GM12892 (cell line): ENCODE data around the gene TAB2. TPM values are rescaled to one million over a fixed set of nuclear protein-coding genes. Genes with fewer than 3 reads are reported as not detected.
A peak's percentile ranks its signal among the peaks of the same experiment; 100 is the strongest.

Experiments used
- DNase-seq: peaks from one replicate; pipeline ENCODE4 v3.0.0; 2011; ENCODE audit not compliant: insufficient read length
- FAIRE-seq: peaks from 2 replicates; lab custom pipeline; 2011; peaks lifted over from hg19 to GRCh38; lab: Jason Lieb, UNC
- POLR2A ChIP-seq: IDR thresholded peaks from 2 replicates; pipeline ENCODE4 v1.6.1; 2011; ENCODE audit warnings: low read depth, low read length, control low read depth
- POLR2AphosphoS5 ChIP-seq: IDR thresholded peaks from 2 replicates; pipeline ENCODE4 v1.6.1; 2011; ENCODE audit warnings: low read depth, low read length, control low read depth
- TAF1 ChIP-seq: IDR thresholded peaks from 2 replicates; pipeline ENCODE4 v1.6.1; 2011; ENCODE audit warnings: low read depth, mild to moderate bottlenecking, control low read depth, low read length, borderline replicate concordance
- polyA plus RNA-seq: library from polyadenylated mRNA; unstranded; fragments of >200 nt; gene quantifications from one replicate; pipeline ENCODE4 v1.2.1, GENCODE V29; 2012; ENCODE audit warnings: missing spikeins, inconsistent platforms; ENCODE audit not compliant: missing spikeins

Gene TAB2, protein sequence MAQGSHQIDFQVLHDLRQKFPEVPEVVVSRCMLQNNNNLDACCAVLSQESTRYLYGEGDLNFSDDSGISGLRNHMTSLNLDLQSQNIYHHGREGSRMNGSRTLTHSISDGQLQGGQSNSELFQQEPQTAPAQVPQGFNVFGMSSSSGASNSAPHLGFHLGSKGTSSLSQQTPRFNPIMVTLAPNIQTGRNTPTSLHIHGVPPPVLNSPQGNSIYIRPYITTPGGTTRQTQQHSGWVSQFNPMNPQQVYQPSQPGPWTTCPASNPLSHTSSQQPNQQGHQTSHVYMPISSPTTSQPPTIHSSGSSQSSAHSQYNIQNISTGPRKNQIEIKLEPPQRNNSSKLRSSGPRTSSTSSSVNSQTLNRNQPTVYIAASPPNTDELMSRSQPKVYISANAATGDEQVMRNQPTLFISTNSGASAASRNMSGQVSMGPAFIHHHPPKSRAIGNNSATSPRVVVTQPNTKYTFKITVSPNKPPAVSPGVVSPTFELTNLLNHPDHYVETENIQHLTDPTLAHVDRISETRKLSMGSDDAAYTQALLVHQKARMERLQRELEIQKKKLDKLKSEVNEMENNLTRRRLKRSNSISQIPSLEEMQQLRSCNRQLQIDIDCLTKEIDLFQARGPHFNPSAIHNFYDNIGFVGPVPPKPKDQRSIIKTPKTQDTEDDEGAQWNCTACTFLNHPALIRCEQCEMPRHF
- polyA plus RNA-seq: 29.0 TPM

DNA sequence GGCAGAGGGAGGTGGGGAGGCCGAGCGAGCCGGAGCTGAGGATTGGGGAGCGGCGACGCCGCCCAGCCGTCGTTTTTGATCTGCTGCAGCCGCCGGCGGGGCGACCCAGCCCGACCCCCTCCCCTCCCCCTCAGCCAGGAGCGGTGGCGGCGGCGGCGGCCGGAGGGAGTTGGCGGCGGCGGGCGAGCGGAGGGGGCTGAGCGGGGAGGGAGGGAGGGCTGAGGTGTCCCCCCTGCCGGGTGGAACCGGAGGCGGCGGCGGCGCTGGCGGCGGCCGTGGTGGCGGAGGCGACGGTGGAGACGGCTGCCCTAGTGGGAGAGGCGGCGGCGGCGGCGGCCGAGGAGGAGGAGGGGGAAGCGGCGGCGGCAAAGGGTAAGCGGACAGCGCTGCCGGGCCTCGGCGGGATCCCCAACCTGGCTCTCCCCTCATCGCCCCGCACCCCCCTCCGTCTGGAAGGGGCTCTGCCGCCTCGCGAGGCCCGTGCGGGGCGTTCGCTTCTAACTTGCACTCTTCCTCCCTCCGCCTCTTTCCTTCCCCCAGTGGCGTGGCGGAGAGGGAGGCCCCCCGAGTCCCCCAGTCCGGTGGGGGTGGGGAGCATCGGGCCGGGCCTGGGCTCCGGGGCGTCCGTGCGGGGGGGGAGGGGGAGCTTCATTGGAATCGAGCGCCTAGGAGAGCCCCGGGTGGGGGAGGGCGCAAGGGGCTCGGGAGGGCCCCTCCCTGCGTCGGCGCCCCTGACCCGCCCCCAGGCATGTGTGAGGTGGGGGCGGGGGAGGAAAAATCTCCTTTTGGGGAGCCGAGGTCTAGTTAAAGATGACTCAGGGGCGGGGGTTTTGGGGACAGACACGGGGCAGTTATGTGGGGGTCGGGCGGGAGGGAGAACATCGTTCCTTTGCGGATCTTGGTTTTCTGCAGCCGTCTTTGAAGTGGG is at the start of gene TAB2:
TAB2 (plus strand) TSS at position 69 of the 928 bp plus-strand sequence. CDS start 52,286 bp downstream, outside the sequence.
- TF ChIP-seq POLR2AphosphoS5 (no peak), POLR2A (no peak; the same call in 1 of the 2 replicates), TAF1 (no peak)
- FAIRE-seq: no peak
- DNase-seq: peak; percentile 31

DNA sequence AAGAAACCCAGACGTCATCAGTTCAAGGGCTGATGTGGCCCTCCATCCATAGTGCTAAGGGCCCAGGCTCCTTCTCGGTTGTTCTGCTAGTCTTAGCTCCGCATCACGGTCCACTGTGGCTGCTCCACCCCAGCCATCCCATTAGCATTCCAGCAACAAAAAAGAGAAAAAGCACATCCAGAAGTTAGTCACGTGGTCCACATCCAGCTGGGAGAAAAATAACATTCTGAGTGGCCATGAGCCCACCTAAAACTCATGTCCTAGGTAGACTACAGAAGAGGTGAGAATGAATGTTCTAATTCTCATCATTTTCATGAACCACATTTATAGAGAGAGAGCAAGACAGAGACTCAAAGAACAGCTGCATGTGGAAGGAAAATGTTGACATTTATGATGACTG is 49.4 kb upstream of the TAB2 start:
- no peak for DNase-seq
- no peak for FAIRE-seq
- TF ChIP-seq POLR2AphosphoS5: no peak

DNA sequence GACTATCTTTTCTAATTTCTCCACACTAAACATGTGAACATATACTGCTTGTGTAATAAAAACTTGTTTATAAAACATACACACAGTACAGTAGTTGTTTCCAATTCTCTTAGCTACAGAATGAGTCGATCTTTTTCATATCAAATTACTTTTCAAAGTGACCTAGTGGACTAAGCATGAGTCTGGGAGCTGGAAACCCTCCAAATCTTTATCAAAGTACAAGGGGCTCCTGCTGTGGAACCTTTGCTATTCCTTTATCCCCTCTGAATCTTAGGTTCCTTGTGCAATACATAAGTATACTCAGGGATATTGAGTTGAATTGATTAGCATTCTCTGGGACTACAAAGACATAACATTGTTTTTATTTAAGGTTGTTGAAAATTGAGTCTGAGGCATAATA is 48.7 kb upstream of the TAB2 start:
- DNase-seq (no peak), FAIRE-seq (no peak)
- TF ChIP-seq POLR2AphosphoS5 (no peak), POLR2A (no peak), TAF1 (no peak)

DNA sequence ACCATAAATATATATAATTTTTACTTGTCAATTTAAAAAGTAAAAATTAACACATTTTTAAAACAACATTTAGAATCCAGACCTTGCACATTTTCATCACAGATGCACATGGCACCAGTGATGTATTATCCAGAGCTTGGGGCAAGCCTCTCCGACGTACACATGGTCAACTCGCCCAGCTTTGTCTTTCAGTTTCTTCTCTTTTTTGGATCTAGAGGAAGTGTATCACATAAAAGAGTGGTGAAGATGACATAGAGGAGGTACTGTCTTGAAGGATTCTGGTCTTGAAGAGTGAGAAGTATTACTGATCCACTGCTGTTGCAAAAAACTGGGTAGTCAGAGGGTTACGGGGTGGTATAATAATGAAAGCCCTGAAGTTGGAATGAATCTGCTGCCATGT is 46.9 kb upstream of the TAB2 start:
- TF ChIP-seq TAF1: no peak
- no peak for TF ChIP-seq POLR2AphosphoS5
- TF ChIP-seq POLR2A: no peak
- FAIRE-seq (no peak), DNase-seq (no peak)

DNA sequence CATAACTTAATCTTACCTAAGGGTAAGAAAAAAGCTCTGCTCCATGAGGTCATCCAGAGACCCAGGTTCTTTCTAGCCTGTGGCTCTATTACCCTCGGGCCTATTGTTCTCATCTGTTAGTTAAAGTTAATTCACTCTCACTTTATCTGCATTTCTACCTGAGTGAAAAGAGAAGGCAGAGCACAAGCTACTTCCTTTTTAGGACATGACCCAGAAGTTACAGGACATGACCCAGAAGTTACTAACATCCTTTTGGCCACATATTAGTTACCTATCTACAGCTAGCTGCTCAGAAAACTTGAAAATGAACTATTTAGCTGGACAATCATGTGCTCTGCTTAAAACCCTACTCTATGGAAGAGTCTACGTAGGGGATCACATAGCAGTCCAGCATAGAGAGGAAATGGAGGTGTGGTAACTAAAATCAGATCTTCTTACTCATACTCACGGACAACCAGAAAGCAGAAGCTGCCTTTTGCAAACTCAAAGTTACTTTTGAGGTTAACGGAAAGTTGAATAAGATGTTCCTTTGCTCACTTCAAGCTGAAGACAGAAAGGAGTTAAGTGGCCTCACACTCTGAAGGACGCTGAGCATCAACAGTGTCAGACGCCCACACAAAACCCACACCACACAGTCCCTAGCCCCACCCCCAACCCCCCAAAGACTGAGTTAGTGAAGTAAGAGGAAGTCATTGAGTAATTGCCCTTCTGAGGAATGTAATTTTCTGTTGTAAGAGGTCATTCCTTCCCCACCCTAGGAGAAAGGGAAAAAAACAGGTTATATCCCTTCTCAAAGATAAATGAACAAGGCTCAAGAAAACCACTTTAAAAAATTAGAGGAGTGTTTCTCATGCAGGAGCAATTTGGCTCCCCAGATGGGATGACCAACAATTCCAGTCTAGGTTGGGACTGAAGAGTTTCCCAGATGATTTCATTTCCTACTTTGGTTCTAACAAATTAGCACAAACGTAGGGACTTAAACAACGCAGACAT is 45.9 kb upstream of the TAB2 start:
- DNase-seq (no peak), FAIRE-seq (peak; percentile 93)
- no peak for TF ChIP-seq TAF1
- no peak; the same call in 1 of the 2 replicates for TF ChIP-seq POLR2A
- 0 out of 2 replicates have a peak, but pooled peaks have one; percentile 22 for TF ChIP-seq POLR2AphosphoS5

DNA sequence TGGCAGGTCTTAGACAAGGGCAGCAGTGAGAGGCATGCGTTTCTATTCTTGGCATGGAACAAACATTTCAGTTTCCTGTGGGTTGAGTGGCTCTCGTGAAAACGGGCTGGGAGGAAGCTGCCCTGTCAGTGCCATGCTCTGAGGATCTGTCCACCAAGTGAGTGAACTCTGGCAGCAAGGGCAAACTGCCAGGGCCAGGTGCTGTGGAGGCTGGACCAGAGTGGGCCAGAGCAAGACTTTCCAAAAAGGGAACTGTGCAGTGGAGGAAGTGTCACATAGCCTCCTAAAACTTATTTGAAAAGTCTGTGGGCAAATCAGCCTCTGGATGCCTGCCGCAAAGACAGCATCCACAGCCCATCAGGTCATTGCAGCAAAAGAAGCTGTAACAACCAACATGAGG is 44.2 kb upstream of the TAB2 start:
- no peak for TF ChIP-seq POLR2AphosphoS5
- no peak for TF ChIP-seq TAF1
- TF ChIP-seq POLR2A: no peak
- peak; percentile 17 for FAIRE-seq
- DNase-seq: no peak

DNA sequence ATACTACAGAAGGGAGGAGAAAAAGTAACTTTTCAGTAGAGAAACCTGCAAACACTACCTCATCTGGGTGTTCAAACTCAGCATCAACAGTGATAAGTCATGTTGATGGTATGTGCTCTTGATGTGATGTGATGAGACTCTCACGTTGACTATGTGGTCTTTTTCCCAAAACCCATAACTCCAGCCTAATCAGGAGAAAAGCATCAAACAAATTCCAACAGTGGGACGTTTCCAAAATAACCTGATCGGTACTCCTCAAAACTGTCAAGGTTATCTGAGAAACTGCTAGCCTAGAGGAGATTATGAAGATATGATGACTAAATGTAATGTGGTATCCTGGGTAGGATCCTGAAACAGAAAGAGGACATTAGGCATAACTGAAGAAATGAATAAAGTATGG is 41.9 kb upstream of the TAB2 start:
- FAIRE-seq (no peak), DNase-seq (no peak)
- TF ChIP-seq TAF1 (no peak), POLR2AphosphoS5 (no peak), POLR2A (no peak)

DNA sequence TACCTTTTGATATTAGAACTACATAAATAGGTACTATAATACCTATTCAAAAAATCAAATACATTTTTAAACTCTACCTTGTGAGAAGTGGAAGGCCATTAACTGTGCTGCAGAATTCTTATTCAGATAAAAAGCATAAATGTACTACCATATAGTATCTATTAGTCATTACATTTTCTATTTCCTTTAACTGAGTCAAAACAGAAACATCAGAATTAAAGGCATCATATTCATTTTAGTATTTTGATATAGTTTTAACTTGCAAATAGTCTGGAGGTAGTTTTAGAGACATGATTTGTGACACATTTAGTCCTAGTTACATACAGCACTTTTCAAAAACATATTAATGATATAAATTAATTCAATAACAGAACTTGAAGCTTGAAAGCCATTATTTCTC is 39.9 kb upstream of the TAB2 start:
- DNase-seq (no peak), FAIRE-seq (no peak)
- TF ChIP-seq TAF1: no peak
- TF ChIP-seq POLR2AphosphoS5: no peak
- TF ChIP-seq POLR2A: no peak

DNA sequence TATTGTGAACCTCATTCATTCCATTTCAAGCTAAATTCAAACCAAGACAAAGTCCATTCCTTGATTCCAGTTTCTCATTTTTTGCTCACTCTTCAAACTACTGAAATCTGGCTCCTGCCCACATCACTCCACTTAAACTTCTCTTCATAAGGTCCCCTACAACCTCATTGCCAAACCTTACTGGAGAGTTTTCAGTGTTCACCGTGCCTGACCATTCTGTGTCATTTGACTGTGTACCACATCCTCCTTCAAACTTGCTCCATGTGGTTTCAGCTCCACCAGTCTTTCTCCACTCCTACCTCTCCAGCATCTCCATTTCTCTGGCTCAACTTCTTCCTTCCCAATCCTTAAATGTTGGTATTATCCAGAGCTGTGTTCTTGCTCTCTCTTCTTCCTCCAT is 38.5 kb upstream of the TAB2 start:
- FAIRE-seq: no peak
- TF ChIP-seq POLR2A (no peak), POLR2AphosphoS5 (no peak), TAF1 (no peak)
- DNase-seq: no peak

DNA sequence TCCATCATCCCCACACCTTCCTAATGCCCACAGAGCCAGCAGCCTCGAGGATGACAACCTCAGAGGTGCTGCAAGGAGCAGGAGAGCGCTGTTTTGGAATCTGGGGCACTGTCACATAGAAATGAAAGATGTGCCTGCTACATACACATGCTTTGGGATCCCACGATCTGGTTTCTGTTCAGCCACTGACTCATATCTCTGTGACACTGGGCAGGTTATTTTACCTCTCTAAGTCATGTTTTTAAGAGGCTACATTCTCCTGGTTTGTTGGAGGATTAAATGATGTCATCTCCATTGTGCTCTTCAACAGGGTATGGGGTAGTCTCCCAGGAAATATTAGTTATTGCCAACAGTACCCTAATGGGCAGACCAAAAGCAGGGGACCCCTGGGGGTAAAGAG is 32.6 kb upstream of the TAB2 start:
- DNase-seq: no peak
- TF ChIP-seq POLR2A (no peak), POLR2AphosphoS5 (no peak), TAF1 (no peak)
- peak; percentile 30 for FAIRE-seq
